ENCODE data around the gene UNC45A. TPM values are rescaled to one million over a fixed set of nuclear protein-coding genes. Genes with fewer than 3 reads are reported as not detected.
A peak's percentile ranks its signal among the peaks of the same experiment; 100 is the strongest.

The UNC45A gene
- total and polyA plus RNA-seq, 2 donors, result 29.8 to 38.9 TPM

GRCh38 chr15:90914305-90915080 lies 20.6 kb upstream of the UNC45A start:
- no peaks in the 10 kb centered on the region for H3K9me3 ChIP-seq (ENCODE audit: control insufficient read depth in 2 of 2, insufficient read depth in 1 of 2, low read length in 1 of 2)
- H3K4me1 ChIP-seq (ENCODE audit: control insufficient read depth in 2 of 2, insufficient read depth in 2 of 2, low read length in 2 of 2), result peaks cover 3 to 27% of the 10 kb centered on the region in 2 donors
- no peaks in the 10 kb centered on the region for H3K27me3 ChIP-seq (ENCODE audit: control insufficient read depth in 2 of 2, insufficient read depth in 1 of 2, low read length in 1 of 2)
- WGBS, result 96% methylated on average over 22 of the region's 22 CpGs
- no peak overlapping the region for H3K27ac ChIP-seq (ENCODE audit: low read depth in 1 of 2, low read length in 1 of 2)
- H3K4me3 ChIP-seq (ENCODE audit: low read length in 2 of 2), result no peak overlapping the region
- no peak for DNase-seq (ENCODE audit: low read depth in 6 of 9, low spot score in 9 of 9)
- peaks cover 77 to 84% of the 10 kb centered on the region in 2 donors for H3K36me3 ChIP-seq (ENCODE audit: control insufficient read depth in 2 of 2, insufficient read depth in 2 of 2, low read length in 1 of 2)

- Histone ChIP-seq H3K9me3 (ENCODE audit: control insufficient read depth in 2 of 2, insufficient read depth in 1 of 2, low read length in 1 of 2) (no peaks in the 10 kb centered on the region), H3K27me3 (ENCODE audit: control insufficient read depth in 2 of 2, insufficient read depth in 1 of 2, low read length in 1 of 2) (no peaks in the 10 kb centered on the region), H3K4me3 (ENCODE audit: low read length in 2 of 2) (no peak overlapping the region), H3K36me3 (ENCODE audit: control insufficient read depth in 2 of 2, insufficient read depth in 2 of 2, low read length in 1 of 2) (peaks cover 81 to 85% of the 10 kb centered on the region in 2 donors), H3K27ac (ENCODE audit: low read depth in 1 of 2, low read length in 1 of 2) (no peak overlapping the region), H3K4me1 (ENCODE audit: control insufficient read depth in 2 of 2, insufficient read depth in 2 of 2, low read length in 2 of 2) (peaks cover 3 to 27% of the 10 kb centered on the region in 2 donors)
- WGBS, result 29% methylated on average over 7 of the region's 7 CpGs
- peak in 4 of 9 donors; percentile 48 to 77 (median 55) for DNase-seq (ENCODE audit: low read depth in 6 of 9, low spot score in 9 of 9)
Measured at GRCh38 chr15:90915216-90915807, 19.8 kb upstream of the UNC45A start.

- no peak overlapping the region for H3K27ac ChIP-seq (ENCODE audit: low read depth in 1 of 2, low read length in 1 of 2)
- peak in 1 of 9 donors; percentile 36 for DNase-seq (ENCODE audit: low read depth in 6 of 9, low spot score in 9 of 9)
- no peak overlapping the region for H3K4me3 ChIP-seq (ENCODE audit: low read length in 2 of 2)
- H3K27me3 ChIP-seq (ENCODE audit: control insufficient read depth in 2 of 2, insufficient read depth in 1 of 2, low read length in 1 of 2), result no peaks in the 10 kb centered on the region
- H3K9me3 ChIP-seq (ENCODE audit: control insufficient read depth in 2 of 2, insufficient read depth in 1 of 2, low read length in 1 of 2), result no peaks in the 10 kb centered on the region
- 65% methylated on average over 25 of the region's 25 CpGs for WGBS
- peaks cover 3 to 27% of the 10 kb centered on the region in 2 donors for H3K4me1 ChIP-seq (ENCODE audit: control insufficient read depth in 2 of 2, insufficient read depth in 2 of 2, low read length in 2 of 2)
- H3K36me3 ChIP-seq (ENCODE audit: control insufficient read depth in 2 of 2, insufficient read depth in 2 of 2, low read length in 1 of 2), result peaks cover 78 to 83% of the 10 kb centered on the region in 2 donors
Measured at GRCh38 chr15:90915808-90916440, 19.2 kb upstream of the UNC45A start.

GRCh38 chr15:90916461-90916860 lies 18.6 kb upstream of the UNC45A start:
- no peak for DNase-seq (ENCODE audit: low read depth in 6 of 9, low spot score in 9 of 9)
- Histone ChIP-seq H3K4me1 (ENCODE audit: control insufficient read depth in 2 of 2, insufficient read depth in 2 of 2, low read length in 2 of 2) (peaks cover 3 to 27% of the 10 kb centered on the region in 2 donors), H3K27me3 (ENCODE audit: control insufficient read depth in 2 of 2, insufficient read depth in 1 of 2, low read length in 1 of 2) (no peaks in the 10 kb centered on the region), H3K9me3 (ENCODE audit: control insufficient read depth in 2 of 2, insufficient read depth in 1 of 2, low read length in 1 of 2) (no peaks in the 10 kb centered on the region), H3K36me3 (ENCODE audit: control insufficient read depth in 2 of 2, insufficient read depth in 2 of 2, low read length in 1 of 2) (peaks cover 73 to 85% of the 10 kb centered on the region in 2 donors), H3K27ac (ENCODE audit: low read depth in 1 of 2, low read length in 1 of 2) (no peak overlapping the region), H3K4me3 (ENCODE audit: low read length in 2 of 2) (no peak overlapping the region)
- 93% methylated on average over 11 of the region's 11 CpGs for WGBS

GRCh38 chr15:90917569-90917968 lies 17.5 kb upstream of the UNC45A start:
- 98% methylated on average over 12 of the region's 12 CpGs for whole genome bisulfite sequencing
- DNase-seq (ENCODE audit: low read depth in 6 of 9, low spot score in 9 of 9), result no peak
- peaks cover 3 to 27% of the 10 kb centered on the region in 2 donors for H3K4me1 ChIP-seq (ENCODE audit: control insufficient read depth in 2 of 2, insufficient read depth in 2 of 2, low read length in 2 of 2)
- H3K9me3 ChIP-seq (ENCODE audit: control insufficient read depth in 2 of 2, insufficient read depth in 1 of 2, low read length in 1 of 2), result no peaks in the 10 kb centered on the region
- H3K27me3 ChIP-seq (ENCODE audit: control insufficient read depth in 2 of 2, insufficient read depth in 1 of 2, low read length in 1 of 2), result no peaks in the 10 kb centered on the region
- H3K27ac ChIP-seq (ENCODE audit: low read depth in 1 of 2, low read length in 1 of 2), result no peak overlapping the region
- no peak overlapping the region for H3K4me3 ChIP-seq (ENCODE audit: low read length in 2 of 2)
- H3K36me3 ChIP-seq (ENCODE audit: control insufficient read depth in 2 of 2, insufficient read depth in 2 of 2, low read length in 1 of 2), result peaks cover 62 to 75% of the 10 kb centered on the region in 2 donors

GRCh38 chr15:90918034-90918788 lies 16.9 kb upstream of the UNC45A start:
- Histone ChIP-seq H3K27ac (ENCODE audit: low read depth in 1 of 2, low read length in 1 of 2) (no peak overlapping the region), H3K9me3 (ENCODE audit: control insufficient read depth in 2 of 2, insufficient read depth in 1 of 2, low read length in 1 of 2) (no peaks in the 10 kb centered on the region), H3K4me3 (ENCODE audit: low read length in 2 of 2) (no peak overlapping the region), H3K4me1 (ENCODE audit: control insufficient read depth in 2 of 2, insufficient read depth in 2 of 2, low read length in 2 of 2) (peaks cover 3 to 27% of the 10 kb centered on the region in 2 donors), H3K36me3 (ENCODE audit: control insufficient read depth in 2 of 2, insufficient read depth in 2 of 2, low read length in 1 of 2) (peaks cover 55 to 73% of the 10 kb centered on the region in 2 donors), H3K27me3 (ENCODE audit: control insufficient read depth in 2 of 2, insufficient read depth in 1 of 2, low read length in 1 of 2) (no peaks in the 10 kb centered on the region)
- DNase-seq (ENCODE audit: low read depth in 6 of 9, low spot score in 9 of 9), result no peak
- WGBS, result 98% methylated on average over 23 of the region's 23 CpGs

- H3K4me1 ChIP-seq (ENCODE audit: control insufficient read depth in 2 of 2, insufficient read depth in 2 of 2, low read length in 2 of 2), result peaks cover 3 to 27% of the 10 kb centered on the region in 2 donors
- H3K36me3 ChIP-seq (ENCODE audit: control insufficient read depth in 2 of 2, insufficient read depth in 2 of 2, low read length in 1 of 2), result peaks cover 49 to 67% of the 10 kb centered on the region in 2 donors
- 97% methylated on average over 6 of the region's 6 CpGs for WGBS
- DNase-seq (ENCODE audit: low read depth in 6 of 9, low spot score in 9 of 9), result no peak
- H3K27me3 ChIP-seq (ENCODE audit: control insufficient read depth in 2 of 2, insufficient read depth in 1 of 2, low read length in 1 of 2), result no peaks in the 10 kb centered on the region
- no peaks in the 10 kb centered on the region for H3K9me3 ChIP-seq (ENCODE audit: control insufficient read depth in 2 of 2, insufficient read depth in 1 of 2, low read length in 1 of 2)
- no peak overlapping the region for H3K27ac ChIP-seq (ENCODE audit: low read depth in 1 of 2, low read length in 1 of 2)
- no peak overlapping the region for H3K4me3 ChIP-seq (ENCODE audit: low read length in 2 of 2)
Measured at GRCh38 chr15:90918835-90919234, 16.2 kb upstream of the UNC45A start.

- no peaks in the 10 kb centered on the region for H3K9me3 ChIP-seq (ENCODE audit: control insufficient read depth in 2 of 2, insufficient read depth in 1 of 2, low read length in 1 of 2)
- H3K27me3 ChIP-seq (ENCODE audit: control insufficient read depth in 2 of 2, insufficient read depth in 1 of 2, low read length in 1 of 2), result no peaks in the 10 kb centered on the region
- no peak for DNase-seq (ENCODE audit: low read depth in 6 of 9, low spot score in 9 of 9)
- peaks cover 0 to under 1% of the 10 kb centered on the region in 2 donors for H3K4me1 ChIP-seq (ENCODE audit: control insufficient read depth in 2 of 2, insufficient read depth in 2 of 2, low read length in 2 of 2)
- H3K36me3 ChIP-seq (ENCODE audit: control insufficient read depth in 2 of 2, insufficient read depth in 2 of 2, low read length in 1 of 2), result peaks cover 35 to 42% of the 10 kb centered on the region in 2 donors
- H3K27ac ChIP-seq (ENCODE audit: low read depth in 1 of 2, low read length in 1 of 2), result no peak overlapping the region
- no peak overlapping the region for H3K4me3 ChIP-seq (ENCODE audit: low read length in 2 of 2)
- WGBS, result 95% methylated on average over 4 of the region's 4 CpGs
Measured at GRCh38 chr15:90921887-90922286, 13.2 kb upstream of the UNC45A start.

Measured in thymus (tissue), 11 donors.